GM12873 (cell line): ENCODE measurements around the gene CPE.

Experiments used
- CTCF ChIP-seq: IDR thresholded peaks from 2 replicates; pipeline ENCODE4 v1.5.1; 2012; ENCODE audit warnings: low read depth, mild to moderate bottlenecking, moderate library complexity, low read length, control low read depth; ENCODE audit not compliant: insufficient read depth; ENCODE audit errors: missing control alignments

Gene CPE

GRCh38 chr4:165336743-165337142, 42.1 kb upstream of the CPE start:
- no peak for TF ChIP-seq CTCF

DNA sequence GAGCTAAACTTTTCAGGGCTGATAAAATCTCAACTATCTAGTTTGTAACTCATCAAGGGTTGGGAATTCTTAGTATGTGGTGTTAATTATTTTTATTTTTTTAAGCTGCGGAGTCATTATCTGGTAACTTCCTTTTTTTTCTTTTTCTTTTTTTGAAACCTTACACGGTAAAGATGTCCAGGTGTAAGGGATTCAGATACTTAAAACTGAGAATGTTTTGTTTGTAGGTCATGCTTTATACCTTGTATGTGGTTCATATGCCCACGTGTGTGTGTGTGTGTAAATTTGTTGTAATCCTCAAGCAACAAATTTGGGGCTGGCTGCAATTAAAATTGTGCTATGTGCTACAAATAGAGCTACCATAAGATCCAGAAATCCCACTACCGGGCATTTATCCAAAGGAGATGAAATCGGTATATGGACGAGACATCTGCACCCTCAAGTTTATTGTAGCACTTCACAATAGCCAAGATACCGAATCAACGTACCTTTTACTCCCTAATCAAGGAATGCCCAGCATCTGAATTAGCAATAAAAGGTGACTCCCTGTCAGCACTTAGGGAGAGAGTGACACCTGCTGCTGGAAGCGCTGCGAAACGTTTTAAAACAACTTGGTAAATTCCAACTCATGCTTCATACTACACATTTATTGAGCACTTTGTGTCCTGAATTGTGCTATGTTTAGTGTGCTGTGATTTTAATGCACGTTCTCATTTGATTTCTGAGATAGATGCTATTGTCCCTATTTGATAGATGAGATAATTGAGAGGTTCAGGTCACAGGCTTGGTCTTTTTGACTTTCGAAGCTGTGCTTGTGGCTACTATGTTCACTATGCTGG, 35.2 kb upstream of the CPE start:
- peak; percentile 27 for TF ChIP-seq CTCF

GRCh38 chr4:165345666-165346417, 33.0 kb upstream of the CPE start:
- no peak for TF ChIP-seq CTCF

- TF ChIP-seq CTCF = no peak
Observed at GRCh38 chr4:165347647-165348569, 30.9 kb upstream of the CPE start.

- TF ChIP-seq CTCF = peak; percentile 43
Observed at GRCh38 chr4:165351359-165352130, 27.3 kb upstream of the CPE start.

DNA sequence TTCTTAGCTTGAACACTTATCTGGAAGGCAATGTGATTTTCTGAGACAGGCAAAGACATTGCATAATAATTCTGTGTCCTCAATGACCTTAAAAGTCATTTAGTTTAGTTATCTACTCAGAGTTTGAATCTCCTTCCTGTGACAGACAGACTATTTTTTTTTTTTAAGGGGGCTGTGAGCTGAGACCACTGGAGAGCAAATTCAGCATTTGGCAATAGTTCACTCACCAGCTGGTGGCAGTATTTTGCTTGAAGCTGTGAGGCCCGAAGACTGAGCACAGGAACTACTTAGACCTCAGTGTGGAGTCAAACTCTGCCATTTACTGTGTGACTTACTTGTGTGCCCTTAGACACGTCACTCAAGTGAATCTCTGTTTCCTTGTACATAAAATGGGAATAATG, 22.9 kb upstream of the CPE start:
- TF ChIP-seq CTCF = peak; percentile 50
